A549 (cell line): Measurements from ENCODE around the gene SAMD10.

Source experiments
- CHD2 ChIP-seq: fragments of 150-350 bp; IDR thresholded peaks from 2 replicates; pipeline ENCODE4 v1.6.1; 2014; ENCODE audit warnings: low read length; ENCODE audit not compliant: partially characterized antibody
- POLR2A ChIP-seq: IDR thresholded peaks from 2 replicates; pipeline ENCODE4 v1.6.1; 2012; ENCODE audit warnings: mild to moderate bottlenecking, low read length
- RCOR1 ChIP-seq: fragments of 150-350 bp; IDR thresholded peaks from 2 replicates; pipeline ENCODE4 v1.6.1; 2014; ENCODE audit warnings: antibody characterized with exemption, low read length, low read depth
- TF ChIP-seq, protein P1 (sequence below): IDR thresholded peaks from 2 replicates; pipeline ENCODE4 v1.6.1; 2012
- TF ChIP-seq, protein P2 (sequence below): fragments of 200-600 bp; sonication (generic); IDR thresholded peaks from 2 replicates; pipeline ENCODE4 v1.6.1; 2016; ENCODE audit warnings: antibody characterized with exemption, mild to moderate bottlenecking, moderate library complexity
- TF ChIP-seq, protein P3 (sequence below): fragments of >200 bp; sonication (Bioruptor Twin); formaldehyde crosslinking; IDR thresholded peaks from 3 replicates; pipeline ENCODE4 v1.5.1; 2016

DNA sequence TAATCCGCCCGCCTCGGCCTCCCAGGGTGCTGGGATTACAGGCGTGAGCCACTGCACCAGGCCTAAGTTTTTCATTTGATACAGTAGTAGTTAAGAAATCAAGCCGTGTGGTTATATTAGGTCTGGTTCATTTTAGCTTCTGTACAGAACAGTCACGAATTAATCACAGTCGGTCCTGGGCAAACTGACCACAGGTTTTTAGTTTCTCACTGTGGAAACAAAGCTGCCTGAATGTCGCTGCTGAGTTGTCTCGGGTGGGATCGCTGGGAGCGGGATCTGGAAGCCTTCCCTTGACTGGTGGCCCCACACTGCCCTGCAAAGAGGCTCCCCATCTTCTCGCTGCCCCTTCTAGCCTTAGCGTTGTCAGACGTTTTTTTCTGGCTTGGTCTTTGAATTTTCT is 41.8 kb downstream of the SAMD10 start:
- no peak for TF ChIP-seq RCOR1
- TF ChIP-seq, protein P1, sequence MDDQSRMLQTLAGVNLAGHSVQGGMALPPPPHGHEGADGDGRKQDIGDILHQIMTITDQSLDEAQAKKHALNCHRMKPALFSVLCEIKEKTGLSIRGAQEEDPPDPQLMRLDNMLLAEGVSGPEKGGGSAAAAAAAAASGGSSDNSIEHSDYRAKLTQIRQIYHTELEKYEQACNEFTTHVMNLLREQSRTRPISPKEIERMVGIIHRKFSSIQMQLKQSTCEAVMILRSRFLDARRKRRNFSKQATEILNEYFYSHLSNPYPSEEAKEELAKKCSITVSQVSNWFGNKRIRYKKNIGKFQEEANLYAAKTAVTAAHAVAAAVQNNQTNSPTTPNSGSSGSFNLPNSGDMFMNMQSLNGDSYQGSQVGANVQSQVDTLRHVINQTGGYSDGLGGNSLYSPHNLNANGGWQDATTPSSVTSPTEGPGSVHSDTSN = no peak
- TF ChIP-seq, protein P2, sequence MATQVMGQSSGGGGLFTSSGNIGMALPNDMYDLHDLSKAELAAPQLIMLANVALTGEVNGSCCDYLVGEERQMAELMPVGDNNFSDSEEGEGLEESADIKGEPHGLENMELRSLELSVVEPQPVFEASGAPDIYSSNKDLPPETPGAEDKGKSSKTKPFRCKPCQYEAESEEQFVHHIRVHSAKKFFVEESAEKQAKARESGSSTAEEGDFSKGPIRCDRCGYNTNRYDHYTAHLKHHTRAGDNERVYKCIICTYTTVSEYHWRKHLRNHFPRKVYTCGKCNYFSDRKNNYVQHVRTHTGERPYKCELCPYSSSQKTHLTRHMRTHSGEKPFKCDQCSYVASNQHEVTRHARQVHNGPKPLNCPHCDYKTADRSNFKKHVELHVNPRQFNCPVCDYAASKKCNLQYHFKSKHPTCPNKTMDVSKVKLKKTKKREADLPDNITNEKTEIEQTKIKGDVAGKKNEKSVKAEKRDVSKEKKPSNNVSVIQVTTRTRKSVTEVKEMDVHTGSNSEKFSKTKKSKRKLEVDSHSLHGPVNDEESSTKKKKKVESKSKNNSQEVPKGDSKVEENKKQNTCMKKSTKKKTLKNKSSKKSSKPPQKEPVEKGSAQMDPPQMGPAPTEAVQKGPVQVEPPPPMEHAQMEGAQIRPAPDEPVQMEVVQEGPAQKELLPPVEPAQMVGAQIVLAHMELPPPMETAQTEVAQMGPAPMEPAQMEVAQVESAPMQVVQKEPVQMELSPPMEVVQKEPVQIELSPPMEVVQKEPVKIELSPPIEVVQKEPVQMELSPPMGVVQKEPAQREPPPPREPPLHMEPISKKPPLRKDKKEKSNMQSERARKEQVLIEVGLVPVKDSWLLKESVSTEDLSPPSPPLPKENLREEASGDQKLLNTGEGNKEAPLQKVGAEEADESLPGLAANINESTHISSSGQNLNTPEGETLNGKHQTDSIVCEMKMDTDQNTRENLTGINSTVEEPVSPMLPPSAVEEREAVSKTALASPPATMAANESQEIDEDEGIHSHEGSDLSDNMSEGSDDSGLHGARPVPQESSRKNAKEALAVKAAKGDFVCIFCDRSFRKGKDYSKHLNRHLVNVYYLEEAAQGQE = no peak
- TF ChIP-seq, protein P3, sequence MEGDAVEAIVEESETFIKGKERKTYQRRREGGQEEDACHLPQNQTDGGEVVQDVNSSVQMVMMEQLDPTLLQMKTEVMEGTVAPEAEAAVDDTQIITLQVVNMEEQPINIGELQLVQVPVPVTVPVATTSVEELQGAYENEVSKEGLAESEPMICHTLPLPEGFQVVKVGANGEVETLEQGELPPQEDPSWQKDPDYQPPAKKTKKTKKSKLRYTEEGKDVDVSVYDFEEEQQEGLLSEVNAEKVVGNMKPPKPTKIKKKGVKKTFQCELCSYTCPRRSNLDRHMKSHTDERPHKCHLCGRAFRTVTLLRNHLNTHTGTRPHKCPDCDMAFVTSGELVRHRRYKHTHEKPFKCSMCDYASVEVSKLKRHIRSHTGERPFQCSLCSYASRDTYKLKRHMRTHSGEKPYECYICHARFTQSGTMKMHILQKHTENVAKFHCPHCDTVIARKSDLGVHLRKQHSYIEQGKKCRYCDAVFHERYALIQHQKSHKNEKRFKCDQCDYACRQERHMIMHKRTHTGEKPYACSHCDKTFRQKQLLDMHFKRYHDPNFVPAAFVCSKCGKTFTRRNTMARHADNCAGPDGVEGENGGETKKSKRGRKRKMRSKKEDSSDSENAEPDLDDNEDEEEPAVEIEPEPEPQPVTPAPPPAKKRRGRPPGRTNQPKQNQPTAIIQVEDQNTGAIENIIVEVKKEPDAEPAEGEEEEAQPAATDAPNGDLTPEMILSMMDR = no peak
- TF ChIP-seq POLR2A = no peak
- TF ChIP-seq CHD2 = no peak
